ENCODE results near the gene CFAP73.

Gene CFAP73

DNA sequence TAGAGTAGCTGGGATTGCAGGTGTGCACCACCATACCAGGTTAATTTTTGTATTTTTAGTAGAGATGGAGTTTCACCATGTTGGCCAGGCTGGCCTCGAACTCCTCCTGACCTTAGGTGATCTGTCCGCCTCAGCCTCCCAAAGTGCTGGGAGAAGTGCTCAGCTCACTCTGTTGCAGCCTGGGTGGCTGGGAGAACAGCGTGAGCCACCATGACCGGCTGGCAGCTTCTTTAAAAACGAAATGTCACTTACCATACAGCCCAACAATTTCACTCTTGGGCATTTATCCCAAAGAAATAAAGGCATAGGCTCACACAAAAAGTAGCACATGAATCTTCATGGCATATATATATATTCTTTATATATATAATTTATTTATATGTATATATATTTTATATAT lies 4.7 kb upstream of the CFAP73 start:
- H3K27me3 ChIP-seq (ENCODE audit: insufficient read depth, low read length), result peaks cover under 1% of the 10 kb centered on the region; the same call in 1 of the 2 replicates
- H3K9me3 ChIP-seq (ENCODE audit: insufficient read depth, low read depth, low read length), result no peaks in the 10 kb centered on the region
- no peak overlapping the region for H3K27ac ChIP-seq (ENCODE audit: low read length)
- no peak overlapping the region for H3K4me3 ChIP-seq (ENCODE audit: low read length)
- H3K4me1 ChIP-seq (ENCODE audit: insufficient read depth, low read length), result peaks cover 9% of the 10 kb centered on the region
- H3K9ac ChIP-seq (ENCODE audit: low read depth, low read length), result no peak overlapping the region
- H3K36me3 ChIP-seq (ENCODE audit: insufficient read depth, low read depth, low read length), result no peaks in the 10 kb centered on the region

- H3K9me3 ChIP-seq (ENCODE audit: insufficient read depth, low read depth, low read length), result no peaks in the 10 kb centered on the region
- no peak overlapping the region for H3K9ac ChIP-seq (ENCODE audit: low read depth, low read length)
- H3K27me3 ChIP-seq (ENCODE audit: insufficient read depth, low read length), result peaks cover 10% of the 10 kb centered on the region
- peaks cover 10% of the 10 kb centered on the region for H3K4me1 ChIP-seq (ENCODE audit: insufficient read depth, low read length)
- no peaks in the 10 kb centered on the region for H3K36me3 ChIP-seq (ENCODE audit: insufficient read depth, low read depth, low read length)
- no peak overlapping the region for H3K4me3 ChIP-seq (ENCODE audit: low read length)
- H3K27ac ChIP-seq (ENCODE audit: low read length), result no peak overlapping the region
Observed at GRCh38 chr12:113145720-113146551, 3.6 kb upstream of the CFAP73 start.

DNA sequence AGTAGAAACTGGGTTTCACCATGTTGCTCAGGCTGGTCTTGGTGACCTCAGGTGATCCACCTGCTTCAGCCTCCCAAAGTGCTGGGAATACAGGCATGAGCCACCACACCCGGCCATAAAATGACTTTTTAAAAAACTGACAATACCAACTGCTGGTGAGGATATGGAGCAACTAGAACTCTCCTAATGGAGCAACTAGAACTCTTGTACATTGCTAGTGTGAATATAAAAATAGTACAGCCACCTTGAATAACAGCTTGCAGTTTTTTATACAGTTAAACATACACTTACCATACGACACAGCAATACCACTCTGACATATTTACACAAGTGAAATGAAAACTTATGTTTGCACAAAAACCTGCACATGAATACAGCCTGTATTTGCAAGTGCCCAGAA lies 2.5 kb upstream of the CFAP73 start:
- Histone ChIP-seq H3K9ac (ENCODE audit: low read depth, low read length) (no peak overlapping the region), H3K27ac (ENCODE audit: low read length) (no peak overlapping the region), H3K4me1 (ENCODE audit: insufficient read depth, low read length) (peaks cover 10% of the 10 kb centered on the region), H3K4me3 (ENCODE audit: low read length) (no peak overlapping the region), H3K9me3 (ENCODE audit: insufficient read depth, low read depth, low read length) (no peaks in the 10 kb centered on the region), H3K27me3 (ENCODE audit: insufficient read depth, low read length) (peaks cover 18% of the 10 kb centered on the region), H3K36me3 (ENCODE audit: insufficient read depth, low read depth, low read length) (no peaks in the 10 kb centered on the region)

- Histone ChIP-seq H3K9me3 (ENCODE audit: insufficient read depth, low read depth, low read length) (no peaks in the 10 kb centered on the region), H3K27ac (ENCODE audit: low read length) (no peak overlapping the region), H3K27me3 (ENCODE audit: insufficient read depth, low read length) (peaks cover 60% of the 10 kb centered on the region), H3K4me3 (ENCODE audit: low read length) (no peak overlapping the region), H3K4me1 (ENCODE audit: insufficient read depth, low read length) (peaks cover 7% of the 10 kb centered on the region; the same call in 1 of the 2 replicates), H3K9ac (ENCODE audit: low read depth, low read length) (no peak overlapping the region), H3K36me3 (ENCODE audit: insufficient read depth, low read depth, low read length) (no peaks in the 10 kb centered on the region)
Observed at GRCh38 chr12:113151655-113152054, 2.1 kb downstream of the CFAP73 start.

- Histone ChIP-seq H3K9ac (ENCODE audit: low read depth, low read length) (no peak overlapping the region), H3K27ac (ENCODE audit: low read length) (no peak overlapping the region), H3K4me1 (ENCODE audit: insufficient read depth, low read length) (peaks cover 7% of the 10 kb centered on the region; the same call in 1 of the 2 replicates), H3K9me3 (ENCODE audit: insufficient read depth, low read depth, low read length) (no peaks in the 10 kb centered on the region), H3K36me3 (ENCODE audit: insufficient read depth, low read depth, low read length) (no peaks in the 10 kb centered on the region), H3K27me3 (ENCODE audit: insufficient read depth, low read length) (peaks cover 60% of the 10 kb centered on the region), H3K4me3 (ENCODE audit: low read length) (peak overlapping the region; percentile 65; the same call in 1 of the 2 replicates)
Observed at GRCh38 chr12:113152196-113152834, 2.8 kb downstream of the CFAP73 start.

GRCh38 chr12:113152835-113153814 lies 3.6 kb downstream of the CFAP73 start:
- H3K36me3 ChIP-seq (ENCODE audit: insufficient read depth, low read depth, low read length), result peaks cover 5% of the 10 kb centered on the region
- peak overlapping the region; percentile 57; the same call in 1 of the 2 replicates for H3K9ac ChIP-seq (ENCODE audit: low read depth, low read length)
- H3K4me3 ChIP-seq (ENCODE audit: low read length), result peak overlapping the region; percentile 65
- no peak overlapping the region for H3K27ac ChIP-seq (ENCODE audit: low read length)
- H3K9me3 ChIP-seq (ENCODE audit: insufficient read depth, low read depth, low read length), result no peaks in the 10 kb centered on the region
- H3K4me1 ChIP-seq (ENCODE audit: insufficient read depth, low read length), result peaks cover 7% of the 10 kb centered on the region; the same call in 1 of the 2 replicates
- H3K27me3 ChIP-seq (ENCODE audit: insufficient read depth, low read length), result peaks cover 60% of the 10 kb centered on the region

DNA sequence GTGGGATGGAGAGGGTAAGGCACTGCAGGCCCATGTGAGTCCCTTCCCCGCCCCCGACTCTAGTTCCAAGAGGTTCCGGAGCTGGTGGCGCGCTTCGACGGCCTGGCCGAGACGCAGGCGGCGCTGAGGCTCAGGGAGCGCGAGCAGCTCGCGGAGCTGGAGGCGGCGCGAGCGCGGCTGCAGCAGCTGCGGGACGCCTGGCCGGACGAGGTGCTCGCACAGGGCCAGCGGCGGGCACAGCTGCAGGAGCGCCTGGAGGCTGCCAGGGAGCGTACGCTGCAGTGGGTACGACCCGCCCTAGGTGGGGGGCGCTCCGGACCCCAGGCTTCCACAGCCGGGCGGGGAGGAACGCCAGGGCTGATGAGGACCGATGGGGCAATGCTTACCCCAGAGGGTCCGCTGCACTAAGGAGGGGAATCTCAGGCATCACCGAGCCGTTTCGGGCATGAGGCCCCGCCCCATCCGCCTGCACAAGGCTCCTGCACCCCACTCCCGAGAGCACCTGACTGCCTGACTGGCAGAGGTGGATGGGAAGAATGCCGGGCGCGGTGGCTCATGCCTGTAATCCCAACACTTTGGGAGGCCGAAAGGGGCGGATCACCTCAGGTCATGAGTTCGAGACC lies 4.9 kb downstream of the CFAP73 start:
- peaks cover 3% of the 10 kb centered on the region; the same call in 1 of the 2 replicates for H3K4me1 ChIP-seq (ENCODE audit: insufficient read depth, low read length)
- no peaks in the 10 kb centered on the region for H3K9me3 ChIP-seq (ENCODE audit: insufficient read depth, low read depth, low read length)
- H3K36me3 ChIP-seq (ENCODE audit: insufficient read depth, low read depth, low read length), result peaks cover 18% of the 10 kb centered on the region
- peak overlapping the region; percentile 61; the same call in 1 of the 2 replicates for H3K4me3 ChIP-seq (ENCODE audit: low read length)
- H3K27me3 ChIP-seq (ENCODE audit: insufficient read depth, low read length), result peaks cover 60% of the 10 kb centered on the region
- H3K27ac ChIP-seq (ENCODE audit: low read length), result no peak overlapping the region
- H3K9ac ChIP-seq (ENCODE audit: low read depth, low read length), result no peak overlapping the region

DNA sequence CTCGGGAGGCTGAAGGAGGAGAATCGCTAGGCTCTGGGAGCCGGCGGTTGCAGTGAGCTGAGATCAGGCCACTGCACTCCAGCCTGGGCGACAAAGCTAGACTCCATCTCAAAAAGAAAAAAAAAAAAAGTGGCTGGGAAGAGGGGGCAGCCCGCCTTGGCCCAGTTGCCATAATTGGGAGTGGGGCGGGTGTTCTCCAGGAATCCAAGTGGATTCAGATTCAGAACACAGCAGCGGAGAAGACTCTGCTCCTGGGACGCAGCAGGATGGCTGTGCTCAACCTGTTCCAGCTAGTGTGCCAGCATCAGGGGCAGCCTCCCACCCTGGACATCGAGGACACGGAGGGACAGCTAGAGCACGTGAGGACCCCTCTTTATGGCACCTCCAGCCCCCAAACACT lies 5.5 kb downstream of the CFAP73 start:
- peaks cover 57% of the 10 kb centered on the region for H3K27me3 ChIP-seq (ENCODE audit: insufficient read depth, low read length)
- peaks cover 23% of the 10 kb centered on the region for H3K36me3 ChIP-seq (ENCODE audit: insufficient read depth, low read depth, low read length)
- no peaks in the 10 kb centered on the region for H3K9me3 ChIP-seq (ENCODE audit: insufficient read depth, low read depth, low read length)
- H3K4me3 ChIP-seq (ENCODE audit: low read length), result peak overlapping the region; percentile 61; the same call in 1 of the 2 replicates
- no peaks in the 10 kb centered on the region; the same call in 1 of the 2 replicates for H3K4me1 ChIP-seq (ENCODE audit: insufficient read depth, low read length)
- no peak overlapping the region for H3K9ac ChIP-seq (ENCODE audit: low read depth, low read length)
- no peak overlapping the region for H3K27ac ChIP-seq (ENCODE audit: low read length)

DNA sequence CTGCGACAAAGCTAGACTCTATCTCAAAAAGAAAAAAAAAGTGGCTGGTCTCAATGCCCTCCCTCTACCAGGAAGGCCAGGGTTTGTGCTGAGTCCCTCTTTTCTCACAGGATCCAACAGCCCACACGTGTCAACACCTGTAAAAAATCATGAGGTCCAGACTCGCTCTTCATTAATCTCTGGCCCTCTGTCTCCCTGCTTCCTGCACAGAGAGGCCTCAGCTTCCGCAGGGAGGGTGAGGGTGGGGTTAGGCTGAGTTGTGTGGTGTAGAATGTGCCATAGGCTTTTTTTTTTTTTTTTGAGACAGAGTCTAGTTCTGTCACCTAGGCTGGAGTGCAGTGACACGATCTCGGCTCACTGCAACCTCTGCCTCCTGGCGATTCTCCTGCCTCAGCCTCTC lies 6.1 kb downstream of the CFAP73 start:
- Histone ChIP-seq H3K4me1 (ENCODE audit: insufficient read depth, low read length) (no peaks in the 10 kb centered on the region), H3K27ac (ENCODE audit: low read length) (no peak overlapping the region), H3K4me3 (ENCODE audit: low read length) (no peak overlapping the region), H3K9ac (ENCODE audit: low read depth, low read length) (no peak overlapping the region), H3K27me3 (ENCODE audit: insufficient read depth, low read length) (peaks cover 51% of the 10 kb centered on the region), H3K36me3 (ENCODE audit: insufficient read depth, low read depth, low read length) (peaks cover 29% of the 10 kb centered on the region), H3K9me3 (ENCODE audit: insufficient read depth, low read depth, low read length) (no peaks in the 10 kb centered on the region)

DNA sequence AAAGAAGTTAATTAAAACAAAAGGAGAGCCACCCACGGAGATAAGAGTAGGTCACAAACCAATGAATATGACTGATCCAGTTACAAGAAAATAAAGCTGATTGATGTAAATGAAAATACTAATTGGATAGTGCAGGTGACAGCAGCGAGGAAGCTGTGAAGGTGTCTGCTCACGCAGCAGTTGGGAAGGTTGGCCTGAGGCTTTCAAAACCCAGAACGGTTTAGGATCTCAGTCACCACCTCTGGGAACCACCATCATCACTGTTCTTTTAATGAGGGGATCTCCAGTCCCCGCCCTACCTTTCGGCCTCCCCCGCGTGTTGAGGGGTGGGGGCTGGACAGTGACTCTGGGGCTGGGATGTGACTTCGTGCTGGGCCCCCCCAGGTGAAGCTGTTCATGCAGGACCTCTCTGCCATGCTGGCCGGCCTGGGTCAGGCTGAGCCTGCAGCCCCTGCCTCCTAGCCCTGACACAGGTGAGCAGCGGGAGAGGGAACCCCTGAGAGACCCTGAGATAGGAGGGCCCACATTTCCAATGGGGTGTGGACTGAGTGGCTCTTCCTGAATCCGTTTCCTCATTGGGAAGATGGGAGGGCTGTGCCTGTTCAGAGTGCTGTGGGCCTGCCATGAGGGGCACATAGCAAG lies 7.8 kb downstream of the CFAP73 start:
- Histone ChIP-seq H3K27me3 (ENCODE audit: insufficient read depth, low read length) (peaks cover 38% of the 10 kb centered on the region), H3K27ac (ENCODE audit: low read length) (no peak overlapping the region), H3K4me1 (ENCODE audit: insufficient read depth, low read length) (peaks cover 5% of the 10 kb centered on the region; the same call in 1 of the 2 replicates), H3K4me3 (ENCODE audit: low read length) (no peak overlapping the region), H3K9ac (ENCODE audit: low read depth, low read length) (no peak overlapping the region), H3K36me3 (ENCODE audit: insufficient read depth, low read depth, low read length) (peaks cover 35% of the 10 kb centered on the region), H3K9me3 (ENCODE audit: insufficient read depth, low read depth, low read length) (no peaks in the 10 kb centered on the region)

Measured in iPS-20b (cell line).